HG02852 (cell line): ENCODE measurements around the gene TPO.
"Not testable (repeated sequence)": the region's sequence is repeated elsewhere in the genome, so short reads cannot be mapped to it uniquely, and the experiment has no call there.

Experiments used
- ATAC-seq: cut with Tn5 transposase; IDR thresholded peaks from one replicate; pipeline ENCODE4 v1.9.1; 2021; ENCODE audit warnings: mild to moderate bottlenecking, moderate library complexity; ENCODE audit not compliant: unreplicated experiment

TPO gene

DNA sequence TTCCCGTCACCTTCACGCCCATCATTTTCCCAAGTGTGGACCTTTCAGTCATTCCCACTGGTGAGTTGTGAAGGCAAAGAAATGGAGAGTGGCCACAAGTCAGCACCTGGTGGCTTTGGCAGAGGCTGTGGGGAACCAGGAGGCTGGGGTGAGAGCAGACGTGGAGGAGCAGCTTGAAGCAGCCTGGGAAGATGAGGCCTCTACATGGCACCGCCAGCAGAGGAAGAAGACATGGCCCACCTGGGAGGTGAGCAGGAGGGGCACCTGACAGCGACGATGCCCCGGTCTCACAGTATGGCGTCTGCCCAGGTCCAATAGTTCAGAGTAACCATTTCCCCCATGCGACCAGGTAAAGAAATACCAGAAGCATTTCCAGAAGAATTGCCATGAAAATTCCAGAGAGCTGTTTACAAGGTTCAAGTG lies 69.0 kb downstream of the TPO start:
- no peak for ATAC-seq

GRCh38 chr2:1482981-1483380 lies 69.7 kb downstream of the TPO start:
- ATAC-seq: no peak

GRCh38 chr2:1483551-1483950 lies 70.3 kb downstream of the TPO start:
- no peak for ATAC-seq

DNA sequence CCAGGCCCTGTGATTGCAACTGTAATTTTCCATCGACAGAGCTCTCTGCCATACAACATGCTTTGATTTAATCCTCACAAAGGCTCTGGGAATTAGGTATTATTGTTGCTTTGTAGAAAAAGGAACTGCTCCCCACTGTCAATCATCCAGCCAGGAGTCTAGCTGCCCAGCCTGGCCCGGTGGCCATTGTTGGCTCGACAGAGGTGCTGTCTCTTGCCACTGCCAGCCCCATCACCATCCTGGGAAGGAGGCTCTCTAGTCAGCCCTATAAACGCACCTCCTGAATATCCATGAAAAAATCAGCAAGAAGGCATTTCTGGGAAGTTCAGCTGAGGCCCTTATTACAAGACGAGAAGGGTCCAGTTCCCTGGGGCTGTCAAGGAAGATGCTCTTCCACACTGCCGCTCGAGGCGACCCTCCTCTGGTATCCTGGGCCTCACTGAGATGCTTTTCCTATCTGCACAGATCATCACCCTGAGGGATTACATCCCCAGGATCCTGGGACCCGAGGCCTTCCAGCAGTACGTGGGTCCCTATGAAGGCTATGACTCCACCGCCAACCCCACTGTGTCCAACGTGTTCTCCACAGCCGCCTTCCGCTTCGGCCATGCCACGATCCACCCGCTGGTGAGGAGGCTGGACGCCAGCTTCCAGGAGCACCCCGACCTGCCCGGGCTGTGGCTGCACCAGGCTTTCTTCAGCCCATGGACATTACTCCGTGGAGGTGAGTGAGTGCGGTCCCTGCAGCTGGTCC lies 71.0 kb downstream of the TPO start:
- ATAC-seq: no peak

GRCh38 chr2:1486670-1487069 lies 73.4 kb downstream of the TPO start:
- ATAC-seq: no peak

DNA sequence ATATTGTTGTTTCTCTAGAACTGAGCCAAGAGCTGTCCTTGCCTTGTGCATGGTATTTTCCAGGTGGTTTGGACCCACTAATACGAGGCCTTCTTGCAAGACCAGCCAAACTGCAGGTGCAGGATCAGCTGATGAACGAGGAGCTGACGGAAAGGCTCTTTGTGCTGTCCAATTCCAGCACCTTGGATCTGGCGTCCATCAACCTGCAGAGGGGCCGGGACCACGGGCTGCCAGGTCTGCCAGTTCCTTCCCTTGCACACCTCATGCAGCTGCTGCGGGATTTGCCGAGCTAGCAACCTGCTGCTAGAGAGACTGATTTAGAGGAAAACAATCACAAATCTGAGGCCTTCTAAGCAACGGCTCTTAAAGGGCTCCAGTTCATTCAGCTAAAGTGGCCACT lies 74.5 kb downstream of the TPO start:
- no peak for ATAC-seq

GRCh38 chr2:1488181-1488671 lies 75.0 kb downstream of the TPO start:
- ATAC-seq: no peak

- no peak for ATAC-seq
These were observed 75.6 kb downstream of the TPO start for GRCh38 chr2:1488851-1489250.

GRCh38 chr2:1489486-1489885 lies 76.2 kb downstream of the TPO start:
- no peak for ATAC-seq

DNA sequence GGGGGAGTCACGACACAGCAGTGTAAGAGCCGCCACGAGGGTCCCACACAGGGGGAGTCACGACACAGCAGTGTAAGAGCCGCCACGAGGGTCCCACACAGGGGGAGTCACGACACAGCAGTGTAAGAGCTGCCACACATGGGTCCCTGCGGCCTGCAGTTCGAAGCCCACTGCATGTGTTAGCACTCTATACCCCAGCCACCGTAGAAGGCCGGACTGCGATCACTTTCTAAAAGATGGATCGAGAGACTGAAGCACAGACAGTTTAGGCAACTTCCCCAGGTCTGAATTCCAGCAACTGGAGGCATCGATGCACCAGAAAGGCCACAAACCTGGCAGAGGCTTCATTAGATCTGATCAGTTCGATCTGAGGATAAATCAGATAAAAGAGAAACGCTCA lies 77.1 kb downstream of the TPO start:
- not testable (repeated sequence) for ATAC-seq

DNA sequence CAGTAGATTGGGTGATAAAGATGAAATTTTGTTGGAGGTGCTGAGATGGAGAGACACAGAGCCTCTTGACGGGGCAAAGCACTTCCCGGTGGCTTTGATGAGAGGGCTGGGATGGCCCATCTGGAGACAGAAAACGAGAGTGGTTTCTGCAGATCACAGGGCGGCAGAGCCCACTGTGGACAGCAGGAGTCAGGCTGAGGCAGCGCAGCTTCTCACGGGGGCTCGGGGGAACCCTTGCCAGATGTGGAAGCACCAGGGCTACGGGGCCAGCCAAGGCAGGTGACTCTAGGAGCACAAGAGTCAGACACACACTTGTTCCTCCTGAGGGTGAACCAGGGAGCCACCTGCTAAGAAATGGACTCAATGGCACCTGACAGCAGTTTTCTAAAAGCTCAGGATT lies 78.5 kb downstream of the TPO start:
- ATAC-seq: no peak

- ATAC-seq: not testable (repeated sequence)
These were observed 79.0 kb downstream of the TPO start for GRCh38 chr2:1492231-1492630.

GRCh38 chr2:1492711-1493430 lies 79.6 kb downstream of the TPO start:
- no peak for ATAC-seq

- ATAC-seq: no peak
These were observed 80.3 kb downstream of the TPO start for GRCh38 chr2:1493431-1494126.

- no peak for ATAC-seq
These were observed 81.0 kb downstream of the TPO start for GRCh38 chr2:1494257-1494656.

GRCh38 chr2:1494906-1495305 lies 81.6 kb downstream of the TPO start:
- no peak for ATAC-seq

GRCh38 chr2:1495676-1496358 lies 82.6 kb downstream of the TPO start:
- ATAC-seq: no peak

DNA sequence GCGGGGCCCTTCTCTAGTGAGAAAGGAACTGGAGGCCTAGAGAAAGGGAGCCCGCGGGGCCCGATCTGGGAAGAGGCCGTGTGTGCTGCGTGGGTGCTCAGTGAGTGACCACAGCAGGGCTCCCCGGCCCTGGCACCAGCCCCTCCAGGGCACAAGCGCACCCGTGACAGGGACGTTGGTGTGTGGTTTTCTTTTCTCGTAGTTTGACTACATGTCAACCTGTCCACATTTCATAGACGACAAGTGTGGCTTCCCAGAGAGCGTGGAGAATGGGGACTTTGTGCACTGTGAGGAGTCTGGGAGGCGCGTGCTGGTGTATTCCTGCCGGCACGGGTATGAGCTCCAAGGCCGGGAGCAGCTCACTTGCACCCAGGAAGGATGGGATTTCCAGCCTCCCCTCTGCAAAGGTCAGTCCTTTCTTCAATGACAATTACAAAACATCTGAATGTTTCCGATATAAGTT lies 83.1 kb downstream of the TPO start:
- ATAC-seq: no peak

DNA sequence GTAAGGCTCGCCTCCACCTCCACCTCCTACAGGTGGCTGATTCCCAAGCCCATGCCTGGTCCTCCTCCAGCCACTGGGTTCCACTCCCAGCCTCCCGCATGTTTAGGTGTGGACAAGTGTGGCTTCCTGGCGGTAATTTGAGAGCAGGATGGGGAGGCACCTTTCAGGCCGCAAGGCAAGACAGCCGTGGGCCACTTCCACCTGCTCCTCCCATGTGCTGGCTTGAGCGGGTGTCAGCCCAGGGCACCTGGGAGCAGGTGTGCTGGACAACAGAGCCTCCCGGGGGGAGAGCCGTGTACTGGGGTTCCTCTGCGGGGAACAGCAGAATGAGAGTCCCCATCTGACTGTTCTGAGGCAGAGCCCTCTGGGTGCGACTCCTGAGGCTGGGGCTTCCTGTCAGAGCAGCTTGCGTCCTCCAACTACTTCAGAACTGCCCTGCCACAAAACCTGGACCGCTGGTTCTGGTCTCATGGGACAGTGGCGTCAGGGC lies 83.9 kb downstream of the TPO start:
- ATAC-seq: no peak

DNA sequence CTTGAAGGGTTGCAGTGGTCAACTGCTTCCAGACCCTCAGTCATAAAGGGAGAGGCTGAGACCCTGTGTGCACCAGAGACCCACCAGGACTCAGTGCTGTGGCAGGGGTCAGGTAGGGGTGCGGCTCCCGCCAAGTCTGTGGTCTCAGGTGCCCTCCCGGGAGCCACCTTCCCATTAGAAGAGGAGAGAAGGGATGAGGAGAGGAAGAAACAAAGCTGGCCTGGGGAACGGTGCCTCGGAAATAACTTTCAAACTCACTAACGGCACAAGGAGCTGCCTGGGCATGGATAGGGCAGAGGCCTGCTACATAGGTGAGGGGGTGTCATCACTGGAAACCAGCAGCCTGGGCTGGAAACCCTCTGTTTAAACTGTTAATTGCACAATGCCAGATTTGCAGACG lies 84.9 kb downstream of the TPO start:
- no peak for ATAC-seq
